Stimulated activated CD4-positive, alpha-beta T cell treated with anti-CD3 and anti-CD28 coated beads, Interleukin-12 subunit alpha, Interleukin-12 subunit beta, amount 100 ng/mL, for 4 hours (primary cell): ENCODE measurements around the gene ZNF84.

Experiments used
- DNase-seq: peaks from one replicate; pipeline ENCODE4 v3.0.0-alpha.2; 2020

The ZNF84 gene

DNA sequence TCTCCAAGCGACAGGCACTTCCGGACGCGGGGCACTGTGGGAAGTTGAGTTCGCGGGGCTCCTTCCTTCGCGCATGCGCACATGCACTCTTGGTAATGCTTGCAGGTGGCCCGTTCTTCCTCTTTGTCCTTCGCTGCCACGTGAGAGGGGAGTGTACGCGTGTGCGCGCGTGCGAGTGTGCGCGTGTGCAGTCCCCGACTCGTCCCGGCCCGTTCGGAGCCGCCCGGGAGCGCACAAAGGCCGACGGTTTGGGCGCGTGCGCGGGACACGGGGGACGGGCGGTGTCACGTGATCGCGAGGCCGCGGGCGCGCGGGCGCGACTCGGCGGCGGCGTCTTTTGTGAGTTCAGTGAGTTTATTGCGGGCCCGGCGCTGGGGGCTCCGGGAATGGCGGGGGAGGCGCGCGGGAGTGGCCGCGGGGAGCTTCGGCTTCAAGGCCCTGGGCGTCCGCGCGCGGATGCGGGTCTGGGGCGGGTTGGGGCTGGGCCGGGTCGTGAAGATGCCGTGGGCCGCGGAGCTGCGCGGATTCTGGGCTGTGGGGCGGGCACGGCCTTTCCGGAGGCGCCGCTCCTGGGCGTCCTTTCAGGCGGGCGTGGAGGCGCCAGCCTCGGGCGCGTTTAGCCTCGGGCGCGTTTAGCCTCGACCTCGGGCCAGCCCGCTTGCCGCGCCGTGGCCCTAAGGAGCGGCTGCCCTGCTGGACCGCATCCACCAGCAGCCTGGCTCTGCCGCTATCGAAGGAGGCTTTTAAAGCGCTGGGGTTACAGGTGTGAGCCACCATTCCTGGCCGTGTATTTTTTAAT, at the start of gene ZNF84:
TSS of gene ZNF84 (plus strand) at position 303 of the 799 bp plus-strand sequence. CDS start 3,959 bp downstream, outside the sequence.
- DNase-seq, result peak; percentile 95

DNA sequence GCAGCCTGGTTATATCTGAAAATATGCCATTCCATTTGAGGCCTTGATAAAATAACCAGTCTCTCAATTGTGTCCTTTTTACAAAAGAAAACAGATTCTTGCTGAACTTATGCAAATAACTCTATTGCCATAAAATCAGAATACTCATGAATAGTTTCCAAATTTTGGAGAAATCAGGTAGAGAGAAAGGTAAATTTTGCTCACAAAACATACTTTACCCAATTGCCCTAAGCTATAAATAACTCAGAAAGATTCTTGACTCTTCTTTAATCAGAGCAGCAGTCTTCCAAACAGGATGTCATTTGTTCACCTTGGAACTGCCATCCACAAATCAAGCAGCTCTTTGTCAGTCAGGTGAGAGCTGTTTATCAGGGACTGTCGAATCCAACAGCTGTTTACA, 38.6 kb upstream of the ZNF84 start:
- DNase-seq, result no peak

DNA sequence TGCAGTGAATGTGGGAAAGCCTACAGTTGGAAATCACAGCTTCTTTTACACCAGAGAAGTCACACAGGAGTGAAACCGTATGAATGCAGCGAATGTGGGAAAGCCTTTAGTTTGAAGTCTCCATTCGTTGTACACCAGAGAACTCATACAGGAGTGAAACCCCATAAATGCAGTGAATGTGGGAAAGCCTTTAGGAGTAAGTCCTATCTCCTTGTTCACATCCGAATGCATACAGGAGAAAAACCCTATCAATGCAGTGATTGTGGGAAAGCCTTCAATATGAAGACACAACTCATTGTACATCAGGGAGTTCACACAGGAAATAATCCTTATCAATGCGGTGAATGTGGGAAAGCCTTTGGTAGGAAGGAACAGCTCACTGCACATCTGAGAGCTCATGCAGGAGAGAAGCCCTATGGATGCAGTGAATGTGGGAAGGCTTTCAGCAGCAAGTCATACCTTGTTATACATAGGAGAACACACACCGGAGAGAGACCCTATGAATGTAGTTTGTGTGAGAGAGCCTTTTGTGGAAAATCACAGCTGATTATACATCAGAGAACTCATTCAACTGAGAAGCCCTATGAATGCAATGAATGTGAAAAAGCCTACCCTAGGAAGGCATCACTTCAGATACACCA, 26.5 kb upstream of the ZNF84 start:
- no peak for DNase-seq

DNA sequence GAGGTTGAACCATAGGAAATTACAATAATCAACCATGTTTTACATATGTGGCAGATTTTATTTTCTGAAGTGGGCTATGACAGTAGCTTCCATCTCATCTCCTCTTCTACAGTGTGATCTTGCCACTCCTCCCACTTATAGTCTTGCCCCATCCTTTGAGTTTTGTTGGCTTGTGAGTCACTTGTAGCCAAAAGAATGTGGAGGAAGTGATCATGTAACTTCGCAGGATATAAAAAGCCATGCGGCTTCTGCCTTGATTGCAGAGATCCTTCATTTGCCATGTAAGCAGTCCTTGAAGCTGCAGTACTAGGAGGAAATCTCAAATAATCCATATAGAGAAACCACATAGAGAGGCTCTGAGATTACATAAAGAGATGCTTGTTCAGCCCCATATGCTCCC, 13.7 kb upstream of the ZNF84 start:
- no peak for DNase-seq

DNA sequence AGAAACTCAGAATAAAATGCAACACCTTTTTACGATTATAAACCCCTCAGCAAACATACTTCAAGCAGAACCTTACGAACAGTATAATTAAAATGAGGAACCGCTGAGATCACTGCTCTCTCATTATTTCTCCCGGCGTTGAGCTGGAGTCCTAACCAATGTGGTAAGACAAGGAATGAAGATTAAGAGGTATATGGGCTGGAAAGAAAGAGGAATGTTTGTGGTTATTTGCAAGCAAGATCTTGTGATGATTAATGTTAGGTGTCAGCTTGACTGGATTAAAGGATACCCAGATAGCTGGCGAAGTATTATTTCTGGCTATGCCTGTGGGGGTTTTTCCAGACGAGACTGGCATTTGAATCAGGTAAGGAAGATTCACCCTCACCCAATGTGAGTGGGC, 10.3 kb upstream of the ZNF84 start:
- DNase-seq, result no peak

DNA sequence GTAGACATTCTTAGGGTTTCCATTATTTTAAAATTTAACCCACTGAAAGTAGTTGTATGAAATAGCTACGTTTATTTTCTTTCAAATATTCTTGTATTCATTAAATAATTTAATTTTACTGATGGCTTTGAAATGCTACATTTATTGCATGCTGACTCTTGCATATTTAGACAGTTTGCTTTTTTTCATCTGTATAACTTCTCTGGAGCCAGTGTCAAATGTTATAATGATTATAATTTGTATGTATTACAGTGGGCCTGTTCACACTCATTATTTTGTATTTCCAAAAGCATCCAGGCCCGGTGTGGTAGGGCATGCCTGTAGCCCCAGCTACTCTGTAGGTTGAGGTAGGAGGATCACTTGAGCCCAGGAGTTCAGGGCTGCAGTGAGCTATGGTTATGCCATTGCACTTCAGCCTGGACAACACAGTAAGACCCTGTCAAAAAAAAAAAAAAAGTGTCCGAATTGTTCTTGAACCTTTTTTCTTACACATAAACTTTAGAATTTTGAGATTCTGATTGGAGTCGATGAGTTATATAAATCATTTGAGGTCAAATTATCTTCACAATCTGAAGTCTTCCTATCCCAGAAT, 905 bp downstream of the ZNF84 start:
- DNase-seq, result no peak

DNA sequence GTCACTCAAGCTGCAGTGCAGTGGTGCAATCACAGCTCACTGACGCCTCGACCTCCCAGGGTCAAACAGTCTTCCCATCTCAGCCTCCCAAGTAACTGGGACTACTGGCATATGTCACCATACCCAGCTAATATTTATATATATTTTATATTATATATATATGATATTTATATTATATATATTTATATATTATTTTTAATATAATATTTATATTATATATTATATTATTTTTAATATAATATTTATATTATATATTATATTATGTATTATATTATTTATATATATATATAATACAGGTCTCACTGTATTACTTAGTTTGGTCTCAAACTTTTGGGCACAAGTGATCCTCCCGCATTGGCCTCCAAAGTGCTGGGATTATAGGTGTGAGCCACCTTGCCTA, 9.4 kb downstream of the ZNF84 start:
- DNase-seq, result no peak

DNA sequence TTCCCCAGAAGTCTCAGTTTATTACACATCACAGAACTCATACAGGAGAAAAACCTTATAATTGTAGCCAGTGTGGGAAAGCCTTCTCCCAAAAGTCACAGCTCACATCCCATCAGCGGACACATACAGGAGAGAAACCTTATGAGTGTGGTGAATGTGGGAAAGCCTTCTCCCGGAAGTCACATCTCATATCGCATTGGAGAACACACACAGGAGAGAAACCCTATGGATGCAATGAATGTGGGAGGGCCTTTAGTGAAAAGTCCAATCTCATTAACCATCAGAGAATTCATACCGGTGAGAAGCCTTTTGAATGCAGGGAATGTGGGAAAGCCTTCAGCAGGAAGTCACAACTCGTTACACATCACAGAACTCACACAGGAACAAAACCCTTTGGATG, 20.1 kb downstream of the ZNF84 start:
- no peak for DNase-seq

DNA sequence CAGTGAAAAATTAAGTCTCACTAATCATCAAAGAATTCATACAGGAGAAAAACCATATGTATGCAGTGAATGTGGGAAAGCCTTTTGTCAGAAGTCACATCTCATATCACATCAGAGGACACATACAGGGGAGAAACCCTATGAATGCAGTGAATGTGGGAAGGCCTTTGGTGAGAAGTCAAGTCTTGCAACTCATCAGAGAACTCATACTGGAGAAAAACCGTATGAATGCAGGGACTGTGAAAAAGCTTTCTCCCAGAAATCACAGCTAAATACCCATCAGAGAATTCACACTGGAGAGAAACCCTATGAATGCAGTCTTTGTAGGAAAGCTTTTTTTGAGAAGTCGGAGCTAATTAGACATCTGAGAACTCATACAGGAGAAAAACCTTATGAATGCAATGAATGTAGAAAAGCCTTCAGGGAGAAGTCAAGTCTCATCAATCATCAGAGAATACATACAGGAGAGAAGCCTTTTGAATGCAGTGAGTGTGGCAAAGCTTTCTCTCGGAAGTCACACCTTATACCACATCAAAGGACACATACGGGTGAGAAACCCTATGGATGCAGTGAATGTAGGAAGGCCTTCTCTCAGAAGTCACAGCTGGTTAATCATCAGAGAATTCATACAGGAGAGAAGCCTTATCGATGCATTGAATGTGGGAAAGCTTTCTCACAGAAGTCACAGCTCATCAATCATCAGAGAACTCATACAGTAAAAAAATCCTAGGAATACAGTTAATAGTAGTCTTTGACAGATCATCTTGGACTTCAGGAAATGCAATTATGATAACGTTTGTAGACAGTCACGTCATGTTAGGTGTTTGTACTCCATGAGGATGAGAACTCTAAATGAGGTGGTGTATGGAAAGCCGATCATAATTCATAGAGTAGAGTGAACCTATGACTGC, 21.1 kb downstream of the ZNF84 start:
- DNase-seq, result no peak

DNA sequence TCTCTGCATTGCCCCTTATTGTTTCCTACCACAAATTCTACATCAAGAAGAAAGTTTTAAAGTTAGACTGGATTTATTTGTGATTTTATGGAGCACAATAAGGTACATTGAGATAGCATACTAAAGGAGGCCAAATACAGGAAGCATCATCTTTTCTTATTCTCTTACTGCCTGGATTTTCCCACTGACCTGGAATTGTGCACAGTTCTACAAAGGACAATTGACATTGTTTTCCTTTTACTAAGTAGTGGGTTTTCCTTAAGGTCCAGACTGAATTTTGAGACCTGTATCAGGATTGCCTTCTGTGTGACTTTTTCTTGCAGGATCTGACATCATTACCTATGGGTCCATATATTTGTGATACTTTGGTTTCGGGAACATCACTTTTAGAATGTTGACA, 24.6 kb downstream of the ZNF84 start:
- DNase-seq, result no peak

DNA sequence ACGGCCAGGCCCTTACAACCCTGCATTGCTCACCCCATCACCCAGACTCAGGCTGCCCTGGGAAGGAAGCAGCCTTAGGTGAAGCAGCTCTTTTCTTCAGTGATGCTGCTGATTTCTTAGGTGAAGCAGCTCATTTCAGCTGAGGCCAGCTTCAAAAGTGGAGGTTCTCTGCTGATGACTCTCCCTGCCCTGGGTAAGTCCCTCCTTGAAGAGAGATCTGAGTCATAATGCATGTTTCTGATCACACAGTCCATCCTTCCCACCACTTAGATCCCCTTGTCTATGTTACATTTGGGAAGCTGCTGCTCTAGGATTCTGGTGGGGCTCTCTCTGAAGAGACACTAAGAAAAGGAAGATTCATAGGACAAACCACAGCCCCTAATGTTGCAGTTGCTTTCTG, 26.2 kb downstream of the ZNF84 start:
- no peak for DNase-seq

DNA sequence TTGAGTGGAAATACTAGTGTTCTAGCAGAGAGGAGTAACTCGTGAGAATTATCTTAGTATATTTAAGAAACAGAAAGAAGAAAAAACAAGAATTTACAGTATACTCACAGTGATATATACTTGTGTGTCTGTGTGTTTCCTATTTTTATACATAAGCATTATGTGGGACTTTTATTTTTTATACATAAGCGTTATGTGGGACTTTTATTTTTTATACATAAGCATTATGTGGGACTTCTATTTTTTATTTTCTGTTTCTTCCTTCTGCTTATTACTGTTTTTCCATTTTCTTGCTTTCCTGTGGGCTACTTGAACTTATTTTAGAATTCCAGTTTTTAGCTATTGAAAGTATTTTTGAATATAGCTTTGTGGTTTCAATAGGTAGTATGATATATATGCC, 36.5 kb downstream of the ZNF84 start:
- DNase-seq, result no peak

DNA sequence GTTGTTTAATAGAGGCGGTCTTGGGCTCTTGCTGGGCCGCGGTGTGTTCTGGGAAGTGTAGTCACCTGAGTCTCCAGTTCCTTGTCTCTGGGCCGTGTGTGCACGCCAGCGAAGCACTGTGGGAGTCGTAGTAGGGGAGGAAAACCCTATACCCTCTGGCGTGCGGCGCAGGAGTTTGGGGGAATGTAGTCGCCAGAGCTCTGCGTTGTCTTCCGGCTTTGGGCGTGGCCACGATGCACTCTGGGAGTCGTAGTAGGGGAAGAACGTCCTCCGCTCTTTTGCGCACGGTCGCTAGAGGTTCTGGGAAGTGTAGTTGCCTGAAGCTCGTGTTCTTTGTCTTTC, 42.7 kb downstream of the ZNF84 start:
- peak; percentile 93 for DNase-seq

DNA sequence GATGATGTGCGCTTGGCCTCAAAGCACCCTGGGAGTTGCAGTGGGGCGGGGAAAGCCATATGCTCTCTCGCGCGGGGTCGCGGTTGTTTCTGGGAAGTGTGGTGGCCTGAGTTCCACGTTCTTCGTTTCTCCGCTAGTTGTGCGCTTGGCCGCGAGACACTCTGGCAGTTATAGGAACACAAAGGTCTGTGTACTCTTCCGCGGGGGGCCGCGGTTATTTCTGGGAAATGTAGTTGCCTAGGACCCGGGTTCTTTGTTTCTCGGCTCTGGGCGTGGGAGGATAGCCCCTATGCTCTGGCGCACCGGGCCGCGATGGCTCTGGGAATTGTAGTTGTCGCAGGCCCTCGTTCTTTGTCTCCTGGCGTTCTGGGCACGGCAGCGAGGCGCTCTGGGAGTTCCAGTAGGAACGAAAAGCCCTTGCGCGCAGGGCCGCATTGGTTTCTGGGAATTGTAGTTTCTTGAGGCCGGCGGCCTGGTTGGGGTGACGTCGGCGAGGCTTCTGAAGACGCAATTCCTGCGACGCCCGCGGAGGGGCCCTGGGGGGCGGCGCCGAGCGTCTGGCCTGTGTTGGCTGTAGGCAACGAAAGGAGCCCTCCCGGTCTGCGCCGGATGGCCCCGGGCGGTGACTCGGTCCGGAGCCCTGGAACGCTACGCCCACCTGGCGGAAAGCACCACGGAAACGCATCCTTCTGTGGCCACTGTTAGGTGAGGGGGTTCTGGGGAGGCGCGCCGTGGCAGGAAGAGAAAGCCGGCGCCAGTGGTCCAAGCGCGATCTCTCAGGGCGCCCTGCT, 43.3 kb downstream of the ZNF84 start, which contains the start of gene ZNF140:
TSS of gene ZNF140 (plus strand) at position 556 of the 791 bp plus-strand sequence. CDS start 398 bp downstream, outside the sequence.
- DNase-seq, result peak; percentile 89

DNA sequence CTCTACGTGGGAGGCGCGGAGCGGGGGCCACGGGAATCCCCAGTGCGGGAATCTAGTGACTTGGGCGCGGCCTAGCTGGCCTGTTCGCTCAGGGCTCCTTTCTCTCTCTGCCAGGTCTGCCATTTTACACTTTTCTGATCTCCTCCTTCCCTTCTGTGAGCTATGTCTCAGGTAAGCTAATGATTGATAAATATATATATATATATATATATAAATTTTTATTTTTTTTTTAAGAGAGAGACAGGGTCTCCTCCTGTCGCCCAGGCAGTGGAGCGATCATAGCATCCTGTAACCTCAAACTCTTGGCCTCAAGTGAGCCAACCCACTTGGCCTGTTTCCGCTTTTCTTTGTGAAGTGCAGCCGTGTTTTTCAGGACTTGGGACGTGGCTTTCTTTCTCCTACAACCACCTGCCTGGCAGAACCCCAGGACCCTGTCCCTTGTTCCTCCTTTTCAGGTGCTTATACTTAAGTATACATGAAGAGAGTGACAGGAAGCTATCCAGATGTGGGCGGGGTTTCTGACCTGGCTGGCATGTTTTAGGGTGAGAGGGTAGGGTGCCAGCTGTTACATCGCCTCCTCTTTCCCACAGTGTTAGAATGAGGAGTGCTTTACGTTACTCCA, 44.0 kb downstream of the ZNF84 start:
- no peak for DNase-seq

DNA sequence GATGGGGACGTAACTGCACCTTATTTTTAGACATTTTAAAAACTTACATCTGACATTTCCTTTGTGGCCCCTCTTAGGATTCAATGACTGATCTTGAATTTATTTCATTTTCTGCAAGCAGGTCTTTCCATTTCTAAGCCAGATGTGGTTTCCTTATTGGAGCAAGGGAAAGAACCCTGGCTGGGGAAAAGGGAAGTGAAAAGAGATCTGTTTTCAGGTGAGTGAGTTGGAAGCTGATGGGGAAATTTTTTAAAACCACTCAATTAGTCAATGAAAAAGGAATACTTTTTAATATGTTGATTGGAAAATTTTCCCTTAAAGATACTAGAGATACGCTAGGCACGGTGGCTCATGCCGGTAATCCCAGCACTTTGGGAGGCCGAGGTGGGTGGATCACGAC, 46.0 kb downstream of the ZNF84 start:
- DNase-seq, result no peak

DNA sequence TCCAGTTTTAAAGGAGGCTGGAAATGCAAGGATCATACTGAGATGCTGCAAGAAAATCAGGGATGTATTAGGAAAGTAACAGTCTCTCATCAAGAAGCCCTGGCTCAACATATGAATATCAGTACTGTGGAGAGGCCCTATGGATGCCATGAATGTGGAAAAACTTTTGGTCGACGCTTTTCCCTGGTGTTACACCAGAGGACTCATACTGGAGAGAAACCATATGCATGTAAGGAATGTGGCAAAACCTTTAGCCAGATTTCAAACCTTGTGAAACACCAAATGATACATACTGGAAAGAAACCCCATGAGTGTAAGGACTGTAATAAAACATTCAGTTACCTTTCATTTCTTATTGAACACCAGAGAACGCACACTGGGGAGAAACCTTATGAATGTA, 68.3 kb downstream of the ZNF84 start:
- no peak for DNase-seq

DNA sequence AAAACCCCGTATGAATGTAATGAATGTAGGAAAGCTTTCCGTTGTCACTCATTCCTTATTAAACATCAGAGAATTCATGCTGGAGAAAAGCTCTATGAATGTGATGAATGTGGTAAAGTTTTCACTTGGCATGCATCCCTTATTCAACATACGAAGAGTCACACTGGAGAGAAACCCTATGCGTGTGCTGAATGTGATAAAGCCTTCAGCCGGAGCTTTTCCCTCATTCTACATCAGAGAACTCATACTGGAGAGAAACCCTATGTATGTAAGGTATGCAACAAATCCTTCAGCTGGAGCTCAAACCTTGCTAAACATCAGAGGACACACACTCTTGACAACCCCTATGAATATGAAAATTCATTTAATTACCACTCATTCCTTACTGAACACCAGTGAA, 68.9 kb downstream of the ZNF84 start:
- no peak for DNase-seq

DNA sequence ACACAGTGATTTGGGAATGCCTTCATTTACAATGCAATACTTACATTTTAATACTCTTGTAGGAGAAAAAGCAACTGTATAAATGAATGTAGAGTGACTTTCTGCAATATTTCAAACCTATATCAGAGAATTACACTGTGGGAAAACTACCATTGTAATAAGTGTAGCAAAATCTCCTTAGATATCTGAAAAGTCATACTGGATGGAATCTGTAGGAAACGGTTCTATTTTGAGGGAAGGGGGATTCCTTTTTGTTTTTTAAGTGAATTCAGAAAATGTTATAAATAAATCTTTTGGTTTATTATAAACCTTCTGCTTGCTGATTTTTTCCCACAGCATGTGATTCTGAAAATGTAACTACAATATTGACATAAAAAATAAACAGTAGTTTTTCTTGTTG, 69.8 kb downstream of the ZNF84 start:
- DNase-seq, result no peak

DNA sequence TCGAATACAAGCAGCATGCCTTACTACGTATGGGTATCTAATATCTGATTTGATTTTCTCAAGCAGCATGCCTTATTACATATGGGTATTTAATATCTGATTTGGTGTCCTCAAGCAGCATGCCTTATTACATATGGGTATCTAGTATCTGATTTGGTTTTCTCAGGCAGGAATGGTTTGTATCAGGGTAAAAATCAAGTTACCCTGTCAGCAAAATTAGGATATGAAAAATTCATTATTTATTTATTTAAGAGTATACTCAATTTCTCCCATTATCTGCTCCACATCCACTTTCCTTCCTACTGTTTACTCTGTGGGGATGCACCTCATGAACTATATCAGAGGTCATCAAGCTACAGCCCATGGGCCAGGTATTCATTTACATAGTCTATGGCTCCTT, 70.8 kb downstream of the ZNF84 start:
- no peak for DNase-seq
